Mesodermal cell (in vitro differentiated cells): Measurements from ENCODE around the gene CYP2B6.
"Not testable (repeated sequence)": the region's sequence is repeated elsewhere in the genome, so short reads cannot be mapped to it uniquely, and the experiment has no call there.

Source experiments
- H3K27ac ChIP-seq: 2 replicates; pipeline ENCODE4 v1.7.0; 2013; ENCODE audit warnings: mild to moderate bottlenecking, low read depth, low read length, moderate library complexity; ENCODE audit not compliant: severe bottlenecking
- H3K36me3 ChIP-seq: 2 replicates; pipeline ENCODE4 v1.7.1; 2013; ENCODE audit warnings: mild to moderate bottlenecking, low read length, moderate library complexity; ENCODE audit not compliant: control insufficient read depth, insufficient read depth
- H3K4me1 ChIP-seq: one replicate; pipeline ENCODE4 v1.7.1; 2013; ENCODE audit warnings: mild to moderate bottlenecking, low read length; ENCODE audit not compliant: insufficient read depth, control insufficient read depth, poor library complexity, severe bottlenecking
- H3K4me3 ChIP-seq: 2 replicates; pipeline ENCODE4 v1.7.0; 2013; ENCODE audit warnings: low read length, control low read depth, mild to moderate bottlenecking; ENCODE audit not compliant: insufficient read depth, poor library complexity, severe bottlenecking; ENCODE audit errors: extremely low read depth
- H3K9me3 ChIP-seq: 2 replicates; pipeline ENCODE4 v1.7.1; 2013; ENCODE audit warnings: mild to moderate bottlenecking, low read length, moderate library complexity; ENCODE audit not compliant: control insufficient read depth
- WGBS, 2 experiments: methylation state at CpG; one replicate each; pipeline ENCODE4 v1.1.5; 2013; ENCODE audit warnings: missing lambda C conversion rate in 2 of 2; ENCODE audit not compliant: insufficient coverage in 2 of 2; 5-methylcytosine and 5-hydroxymethylcytosine counted together

Gene CYP2B6

DNA sequence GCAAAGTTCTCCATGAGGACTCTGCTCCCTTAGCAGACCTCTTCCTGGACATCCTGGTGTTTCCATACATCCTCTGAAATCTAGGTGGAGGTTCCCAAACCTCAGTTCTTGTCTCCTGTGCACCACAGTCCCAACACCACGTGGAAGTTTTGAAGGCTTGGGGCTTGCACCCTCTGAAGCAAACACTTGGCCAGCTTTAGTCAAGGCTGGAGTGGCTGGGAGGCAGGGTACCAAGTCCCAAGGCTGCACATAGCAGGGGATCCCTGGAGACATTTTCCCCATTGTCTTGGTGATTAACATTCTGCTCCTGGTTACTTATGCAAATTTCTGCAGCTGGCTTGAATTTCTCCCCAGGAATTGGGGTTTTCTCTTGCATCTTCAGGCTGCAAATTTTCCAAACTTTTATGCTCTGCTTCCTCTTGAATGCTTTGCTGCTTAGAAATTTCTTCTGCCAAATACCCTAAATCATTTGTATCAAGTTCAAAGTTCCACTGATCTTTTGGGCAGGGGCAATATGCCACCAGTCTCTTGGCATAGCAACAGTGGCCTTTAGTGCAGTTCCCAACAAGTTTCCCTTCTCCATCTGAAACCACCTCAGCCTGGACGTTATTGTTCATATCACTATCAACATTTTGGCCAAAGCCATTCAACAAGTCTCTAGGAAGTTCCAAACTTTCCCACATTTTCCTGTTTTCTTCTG lies 10.2 kb upstream of the CYP2B6 start:
- H3K4me1 ChIP-seq, H3K36me3 ChIP-seq, H3K4me3 ChIP-seq, H3K9me3 ChIP-seq, H3K27ac ChIP-seq: not testable (repeated sequence)
- WGBS, 2 experiments: 41 to 54% methylated on average over 1 of the region's 2 CpGs

DNA sequence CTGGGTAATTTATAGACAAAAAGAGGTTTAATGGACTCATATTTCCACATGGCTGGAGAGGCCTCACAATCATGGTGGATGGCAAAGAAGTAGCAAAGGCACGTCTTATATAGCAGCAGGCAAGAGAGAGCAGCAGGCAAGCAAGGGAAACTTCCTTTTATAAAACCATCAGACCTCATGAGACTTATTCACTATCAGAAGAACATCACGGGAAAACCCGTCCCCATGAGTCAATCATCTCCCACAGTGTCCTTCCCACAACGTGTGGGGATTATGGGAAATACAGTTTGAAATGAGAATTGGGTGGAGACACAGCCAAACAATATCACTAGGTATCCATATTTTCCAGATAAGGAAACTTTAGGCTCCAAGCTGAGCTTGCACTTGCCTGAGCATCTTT lies 9.5 kb upstream of the CYP2B6 start:
- no peak overlapping the region for H3K4me3 ChIP-seq
- H3K9me3 ChIP-seq: no peaks in the 10 kb centered on the region
- H3K36me3 ChIP-seq: no peaks in the 10 kb centered on the region
- H3K4me1 ChIP-seq: peaks cover 3% of the 10 kb centered on the region
- H3K27ac ChIP-seq: no peak overlapping the region
- 57 to 67% methylated on average over 1 of the region's 4 CpGs for WGBS, 2 experiments

DNA sequence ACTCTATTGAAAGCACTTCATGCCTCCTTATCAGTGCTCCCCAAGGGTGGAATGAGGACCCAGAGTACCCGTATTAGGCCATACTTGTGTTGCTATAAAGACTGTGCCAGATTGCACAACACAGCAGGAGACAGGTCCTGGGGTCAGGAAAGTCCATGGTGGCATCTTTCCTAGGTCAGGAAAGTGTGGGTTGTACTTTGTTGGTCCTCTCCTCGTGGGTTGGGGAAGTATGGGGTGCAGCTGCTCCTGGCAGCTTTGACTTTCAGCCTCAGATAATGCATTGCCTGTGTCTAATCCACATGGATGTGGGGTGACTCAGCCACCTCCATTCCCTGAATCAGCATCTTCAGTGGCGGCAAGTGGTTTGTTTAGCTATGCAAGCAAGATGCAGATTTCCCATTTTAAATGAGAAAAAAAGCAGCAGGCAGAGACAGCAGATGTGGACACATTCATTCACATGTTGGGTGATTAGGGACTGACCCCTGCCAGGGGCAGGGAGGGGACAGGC lies 8.4 kb upstream of the CYP2B6 start:
- 22 to 36% methylated on average over 3 of the region's 3 CpGs for WGBS, 2 experiments
- H3K4me1 ChIP-seq: peaks cover 3% of the 10 kb centered on the region
- no peaks in the 10 kb centered on the region for H3K36me3 ChIP-seq
- H3K9me3 ChIP-seq: no peaks in the 10 kb centered on the region
- no peak overlapping the region for H3K4me3 ChIP-seq
- H3K27ac ChIP-seq: no peak overlapping the region

DNA sequence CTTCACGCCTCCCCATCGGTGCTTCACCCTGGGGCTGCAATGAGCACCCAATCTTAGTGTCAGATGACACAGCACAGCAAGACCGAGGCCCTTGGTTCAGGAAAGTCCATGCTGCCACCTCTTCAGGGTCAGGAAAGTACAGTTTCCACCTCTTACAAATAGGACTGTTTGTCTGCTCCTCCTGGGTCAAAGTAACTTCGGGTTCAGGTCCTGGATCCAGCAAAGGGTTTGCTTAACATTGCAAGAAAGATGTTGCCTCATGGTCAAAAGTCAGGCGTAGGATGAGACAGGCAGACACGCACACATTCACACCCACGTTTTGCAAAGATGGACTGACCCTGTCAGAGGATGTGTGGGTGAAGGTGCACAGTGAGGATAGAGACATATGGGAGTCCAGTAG lies 1.6 kb upstream of the CYP2B6 start:
- no peaks in the 10 kb centered on the region for H3K9me3 ChIP-seq
- H3K27ac ChIP-seq: no peak overlapping the region
- no peaks in the 10 kb centered on the region for H3K36me3 ChIP-seq
- H3K4me3 ChIP-seq: no peak overlapping the region
- no peaks in the 10 kb centered on the region for H3K4me1 ChIP-seq
- WGBS, 2 experiments: 89 to 95% methylated on average over 6 to 7 of the region's 7 CpGs

DNA sequence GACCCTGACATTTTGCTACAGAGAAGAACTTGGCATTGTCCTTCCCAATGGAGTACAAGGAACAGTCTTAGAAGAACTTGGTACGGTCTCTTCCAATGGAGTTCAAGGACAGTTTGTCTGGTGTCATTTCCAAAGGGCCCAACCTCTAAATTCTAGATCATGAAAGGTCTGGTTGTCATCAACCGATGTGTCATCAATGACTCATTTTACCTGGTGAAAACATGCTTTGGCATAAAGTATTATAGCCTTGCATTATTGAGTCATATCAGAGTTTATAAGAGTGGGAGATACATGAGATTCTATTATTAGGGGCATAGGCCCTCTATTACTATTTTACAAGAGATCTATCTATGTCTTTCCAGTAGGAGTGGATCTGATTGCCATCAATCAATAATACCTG lies 4.3 kb downstream of the CYP2B6 start:
- no peak overlapping the region for H3K27ac ChIP-seq
- H3K4me1 ChIP-seq: no peaks in the 10 kb centered on the region
- H3K36me3 ChIP-seq: no peaks in the 10 kb centered on the region
- no peak overlapping the region for H3K4me3 ChIP-seq
- H3K9me3 ChIP-seq: no peaks in the 10 kb centered on the region
- WGBS, 2 experiments: 94 to 100% methylated on average over 2 of the region's 2 CpGs

DNA sequence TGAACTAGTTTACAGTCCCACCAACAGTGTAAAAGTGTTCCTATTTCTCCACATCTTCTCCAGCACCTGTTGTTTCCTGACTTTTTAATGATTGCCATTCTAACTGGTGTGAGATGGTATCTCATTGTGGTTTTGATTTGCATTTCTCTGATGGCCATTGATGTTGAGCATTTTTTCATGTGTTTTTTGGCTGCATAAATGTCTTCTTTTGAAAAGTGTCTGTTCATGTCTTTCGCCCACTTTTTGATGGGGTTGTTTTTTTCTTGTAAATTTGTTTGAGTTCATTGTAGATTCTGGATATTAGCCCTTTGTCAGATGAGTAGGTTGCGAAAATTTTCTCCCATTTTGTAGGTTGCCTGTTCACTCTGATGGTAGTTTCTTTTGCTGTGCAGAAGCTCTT lies 7.9 kb downstream of the CYP2B6 start:
- not testable (repeated sequence) for H3K36me3 ChIP-seq, H3K27ac ChIP-seq, H3K9me3 ChIP-seq, H3K4me3 ChIP-seq, H3K4me1 ChIP-seq
- WGBS, 2 experiments: no CpG with 5 or more reads among the region's 2 CpGs

DNA sequence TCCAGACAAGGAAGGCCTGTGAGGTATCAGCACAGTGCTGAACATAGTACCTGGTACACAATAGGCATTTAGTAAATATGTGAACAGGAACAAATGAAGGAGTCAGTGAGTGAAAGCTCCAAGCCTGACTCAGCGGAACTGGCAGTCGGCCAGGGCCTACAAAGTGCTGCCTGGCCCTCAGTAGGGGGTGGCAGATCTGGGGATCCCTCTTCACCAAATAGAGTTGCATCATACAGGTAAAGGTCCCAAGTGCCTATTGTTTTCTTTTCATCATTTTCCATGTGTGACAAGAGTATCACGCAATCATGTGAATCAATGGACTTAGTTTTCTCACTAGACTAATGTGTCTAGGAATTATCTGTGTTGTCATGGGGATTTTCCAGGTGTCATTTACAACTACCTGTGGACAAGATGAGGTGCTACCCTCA lies 9.2 kb downstream of the CYP2B6 start:
- no peak overlapping the region for H3K4me3 ChIP-seq
- no peaks in the 10 kb centered on the region for H3K36me3 ChIP-seq
- no peak overlapping the region for H3K27ac ChIP-seq
- 90 to 100% methylated on average over 3 of the region's 3 CpGs for WGBS, 2 experiments
- no peaks in the 10 kb centered on the region for H3K9me3 ChIP-seq
- no peaks in the 10 kb centered on the region for H3K4me1 ChIP-seq

DNA sequence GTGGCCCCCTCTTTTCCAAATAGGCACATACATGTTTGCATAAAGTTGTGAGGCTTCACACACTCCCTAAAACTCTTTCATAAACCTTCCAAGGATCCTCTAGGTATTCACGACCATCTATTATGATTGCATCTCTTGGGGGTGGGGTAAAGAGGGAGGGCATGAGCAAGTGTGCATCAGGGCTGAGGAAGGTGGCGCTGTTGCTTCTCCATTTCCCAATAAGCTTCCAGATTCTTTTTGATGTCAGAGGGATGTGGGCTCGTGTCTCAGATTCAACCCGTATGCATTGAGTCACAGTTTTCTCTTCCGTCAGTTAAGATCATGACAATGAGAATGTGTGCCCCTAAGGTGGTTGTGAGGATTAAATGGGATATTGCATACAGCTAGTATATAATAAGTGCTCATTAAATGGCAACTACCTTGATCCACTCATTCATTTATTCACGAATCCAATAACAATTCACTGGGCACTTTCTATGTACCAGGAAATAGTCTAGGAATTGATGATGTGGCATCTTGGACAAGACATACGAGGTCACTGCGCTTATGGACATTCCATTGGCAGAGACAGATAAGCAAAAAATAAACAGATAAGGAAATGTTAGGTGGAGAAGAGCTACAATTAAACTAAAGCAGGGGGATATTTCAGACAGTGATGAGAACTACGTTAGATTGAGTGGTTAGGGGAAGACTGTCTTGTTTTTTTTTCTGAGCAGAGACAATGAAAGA lies 10.3 kb downstream of the CYP2B6 start:
- Histone ChIP-seq H3K4me1 (no peaks in the 10 kb centered on the region), H3K4me3 (no peak overlapping the region), H3K27ac (no peak overlapping the region), H3K36me3 (no peaks in the 10 kb centered on the region), H3K9me3 (no peaks in the 10 kb centered on the region)
- WGBS, 2 experiments: 92% methylated on average over 4 to 6 of the region's 9 CpGs

DNA sequence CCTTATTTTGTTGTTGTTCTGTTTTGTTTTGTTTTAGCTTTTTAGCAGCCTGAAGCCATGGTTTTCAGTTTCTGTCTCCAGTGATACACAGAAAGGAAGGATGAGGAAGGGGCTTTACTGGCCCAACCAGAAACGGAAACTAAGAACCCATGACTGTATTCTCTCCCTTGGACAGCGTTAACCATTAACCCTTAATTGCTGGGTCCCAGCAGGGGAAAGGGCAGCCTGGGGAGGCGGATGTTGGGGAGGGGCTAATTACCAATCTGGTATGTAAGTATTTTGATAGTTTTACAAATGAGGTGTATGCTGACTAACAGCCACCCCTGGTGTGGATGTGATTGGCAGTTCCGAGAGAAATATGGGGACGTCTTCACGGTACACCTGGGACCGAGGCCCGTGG lies 12.6 kb downstream of the CYP2B6 start:
- 68 to 89% methylated on average over 3 to 4 of the region's 8 CpGs for WGBS, 2 experiments
- not testable (repeated sequence) for H3K4me1 ChIP-seq, H3K9me3 ChIP-seq, H3K4me3 ChIP-seq, H3K27ac ChIP-seq, H3K36me3 ChIP-seq

DNA sequence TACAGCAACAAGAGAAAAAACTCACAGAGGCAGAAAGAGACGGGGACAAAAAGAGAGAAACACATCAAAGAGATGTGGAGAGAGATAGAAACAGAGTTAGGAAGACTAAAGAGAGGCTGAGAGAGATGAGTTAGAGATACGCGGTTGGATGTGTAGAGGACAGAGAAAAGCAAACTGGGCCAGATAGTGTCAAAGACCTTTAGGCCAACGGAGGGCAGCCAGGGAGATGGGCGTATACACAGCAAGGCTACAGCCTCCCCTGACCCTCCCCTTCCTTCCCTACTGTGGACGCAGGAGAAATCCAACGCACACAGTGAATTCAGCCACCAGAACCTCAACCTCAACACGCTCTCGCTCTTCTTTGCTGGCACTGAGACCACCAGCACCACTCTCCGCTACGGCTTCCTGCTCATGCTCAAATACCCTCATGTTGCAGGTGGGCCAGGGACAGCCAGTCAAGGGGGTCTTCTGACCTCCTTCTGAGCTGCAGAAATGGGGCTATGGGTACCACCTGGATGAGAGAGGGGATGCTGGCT lies 18.7 kb downstream of the CYP2B6 start:
- H3K9me3 ChIP-seq: no peaks in the 10 kb centered on the region
- H3K4me1 ChIP-seq: no peaks in the 10 kb centered on the region
- 81 to 87% methylated on average over 9 of the region's 11 CpGs for WGBS, 2 experiments
- no peak overlapping the region for H3K27ac ChIP-seq
- no peak overlapping the region for H3K4me3 ChIP-seq
- no peaks in the 10 kb centered on the region for H3K36me3 ChIP-seq

DNA sequence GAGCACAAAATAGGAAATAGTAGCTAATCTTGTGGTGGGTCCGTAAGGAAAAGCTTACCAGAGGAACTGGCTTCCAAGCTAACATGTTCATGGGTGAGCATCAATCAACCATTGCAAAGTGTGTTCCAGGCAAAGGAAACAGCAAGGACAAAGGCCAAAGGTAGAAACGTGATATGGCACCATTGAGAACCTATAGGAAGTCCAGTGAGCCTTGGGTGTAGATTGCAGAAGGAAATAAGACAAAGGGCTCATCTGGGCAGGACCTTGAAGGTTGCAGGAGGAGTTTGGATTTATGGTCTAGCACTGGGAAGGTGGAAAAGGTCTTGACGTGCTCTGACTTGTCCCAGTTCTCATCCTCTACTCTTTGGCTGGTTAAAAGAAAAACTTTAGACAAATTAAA lies 22.3 kb downstream of the CYP2B6 start:
- Histone ChIP-seq H3K27ac (no peak overlapping the region), H3K4me1 (no peaks in the 10 kb centered on the region), H3K4me3 (no peak overlapping the region), H3K36me3 (no peaks in the 10 kb centered on the region), H3K9me3 (no peaks in the 10 kb centered on the region)
- 89 to 95% methylated on average over 2 of the region's 3 CpGs for WGBS, 2 experiments
